SJSA1 (cell line): Measurements from ENCODE around the gene YPEL1. TPM values are rescaled to one million over a fixed set of nuclear protein-coding genes. Genes with fewer than 3 reads are reported as not detected.

Experiments
- DNase-seq, 2 experiments: peaks; one replicate each; pipeline ENCODE4 v3.0.0-alpha.2; 2015 to 2020; ENCODE audit warnings: low spot score in 2 of 2, low read depth in 1 of 2
- H3K27ac ChIP-seq: fragments of 250-450 bp; sonication (Bioruptor Pico); 2 replicates; pipeline ENCODE4 v1.5.1; 2020; ENCODE audit warnings: mild to moderate bottlenecking, moderate library complexity
- H3K27me3 ChIP-seq: fragments of 250-450 bp; sonication (Bioruptor Pico); replicated peaks from 2 replicates; pipeline ENCODE4 v1.5.1; 2020; ENCODE audit warnings: mild to moderate bottlenecking, moderate library complexity
- H3K36me3 ChIP-seq: fragments of 250-450 bp; sonication (Bioruptor Pico); 2 replicates; pipeline ENCODE4 v1.5.1; 2020; ENCODE audit warnings: mild to moderate bottlenecking
- H3K4me1 ChIP-seq: fragments of 250-450 bp; sonication (Bioruptor Pico); replicated peaks from 2 replicates; pipeline ENCODE4 v1.6.1; 2021; ENCODE audit warnings: mild to moderate bottlenecking
- H3K4me3 ChIP-seq: fragments of 250-450 bp; sonication (Bioruptor Pico); 2 replicates; pipeline ENCODE4 v1.5.1; 2020; ENCODE audit warnings: mild to moderate bottlenecking
- H3K9me3 ChIP-seq: fragments of 250-450 bp; sonication (Bioruptor Pico); replicated peaks from 2 replicates; pipeline ENCODE4 v1.5.1; 2020; ENCODE audit warnings: mild to moderate bottlenecking
- total RNA-seq: library from RNA; depleted of rRNA; stranded (reverse); fragments of >200 nt; shearing (Covaris generic); gene quantifications from 2 replicates; pipeline ENCODE4 v1.2.3, GENCODE V29; 2014

YPEL1 gene
- total RNA-seq, 1 experiment from 2014 or later, result 1.2 TPM

DNA sequence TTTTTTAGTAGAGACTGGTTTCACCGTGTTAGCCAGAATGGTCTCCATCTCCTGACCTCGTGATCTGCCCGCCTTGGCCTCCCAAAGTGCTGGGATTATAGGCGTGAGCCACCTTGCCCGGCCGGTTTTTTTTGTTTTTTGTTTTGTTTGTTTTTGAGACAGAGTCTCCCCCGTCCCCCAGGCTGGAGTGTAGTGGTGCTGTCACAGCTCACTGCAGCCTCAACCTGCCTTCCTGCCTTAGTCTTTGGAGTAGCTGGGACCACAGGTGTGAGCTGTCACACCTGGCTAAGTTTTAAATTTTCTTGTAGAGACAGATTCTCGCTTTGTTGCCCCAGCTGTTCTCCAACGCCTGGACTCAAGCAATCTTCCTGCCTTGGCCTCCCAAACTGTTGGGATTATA lies 66.6 kb downstream of the YPEL1 start:
- Histone ChIP-seq H3K27me3 (no peaks in the 10 kb centered on the region), H3K4me1 (peaks cover 7% of the 10 kb centered on the region), H3K36me3 (peaks cover 52% of the 10 kb centered on the region), H3K4me3 (no peak overlapping the region), H3K9me3 (no peaks in the 10 kb centered on the region), H3K27ac (no peak overlapping the region)
- no peak for DNase-seq

- H3K4me3 ChIP-seq, result peak overlapping the region; percentile 80
- peak overlapping the region; percentile 77; the same call in 1 of the 2 replicates for H3K27ac ChIP-seq
Measured at GRCh38 chr22:21666786-21667185, 68.8 kb downstream of the YPEL1 start.

GRCh38 chr22:21665047-21665851 lies 70.3 kb downstream of the YPEL1 start:
- DNase-seq, result no peak
- Histone ChIP-seq H3K27me3 (no peaks in the 10 kb centered on the region), H3K9me3 (no peaks in the 10 kb centered on the region), H3K36me3 (peaks cover 15% of the 10 kb centered on the region), H3K27ac (peak overlapping the region; percentile 77; the same call in 1 of the 2 replicates), H3K4me1 (peaks cover 7% of the 10 kb centered on the region), H3K4me3 (peak overlapping the region; percentile 80)

More at GRCh38 chr22:21666786-21667185, 68.8 kb downstream of the YPEL1 start:
- Histone ChIP-seq H3K36me3 (peaks cover 30% of the 10 kb centered on the region), H3K27me3 (no peaks in the 10 kb centered on the region), H3K4me1 (peaks cover 7% of the 10 kb centered on the region), H3K9me3 (no peaks in the 10 kb centered on the region)
- DNase-seq, result no peak

DNA sequence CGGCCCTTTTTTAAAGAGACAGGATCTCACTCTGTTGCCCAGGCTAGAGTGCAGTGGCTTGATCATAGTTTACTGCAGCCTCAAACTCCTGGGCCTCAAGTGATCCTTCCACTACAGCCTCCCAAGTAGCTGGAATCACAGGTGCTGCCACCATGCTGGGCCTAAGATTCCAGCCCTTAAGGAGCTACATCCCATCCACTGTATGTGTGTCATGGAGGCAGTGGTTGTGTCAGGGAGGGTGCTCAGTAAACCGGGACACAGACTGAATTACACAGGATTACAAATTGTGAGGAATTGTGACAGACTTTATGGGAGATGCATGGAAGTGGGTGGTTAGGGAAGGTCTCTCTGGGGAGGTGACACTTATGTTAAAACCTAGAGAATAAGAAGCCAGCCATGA lies 71.9 kb downstream of the YPEL1 start:
- H3K36me3 ChIP-seq, result peaks cover 10% of the 10 kb centered on the region
- H3K9me3 ChIP-seq, result no peaks in the 10 kb centered on the region
- DNase-seq, result no peak
- no peak overlapping the region for H3K4me3 ChIP-seq
- no peaks in the 10 kb centered on the region for H3K27me3 ChIP-seq
- no peak overlapping the region for H3K27ac ChIP-seq
- H3K4me1 ChIP-seq, result peaks cover 7% of the 10 kb centered on the region

GRCh38 chr22:21661991-21662390 lies 73.6 kb downstream of the YPEL1 start:
- no peaks in the 10 kb centered on the region for H3K9me3 ChIP-seq
- no peak overlapping the region for H3K4me3 ChIP-seq
- H3K27ac ChIP-seq, result no peak overlapping the region
- DNase-seq, result no peak
- H3K36me3 ChIP-seq, result peaks cover 6% of the 10 kb centered on the region
- peaks cover 21% of the 10 kb centered on the region for H3K4me1 ChIP-seq
- H3K27me3 ChIP-seq, result no peaks in the 10 kb centered on the region

- no peak for DNase-seq
- no peaks in the 10 kb centered on the region for H3K27me3 ChIP-seq
- H3K4me3 ChIP-seq, result no peak overlapping the region
- peaks cover 2% of the 10 kb centered on the region for H3K36me3 ChIP-seq
- H3K9me3 ChIP-seq, result no peaks in the 10 kb centered on the region
- peaks cover 21% of the 10 kb centered on the region for H3K4me1 ChIP-seq
- no peak overlapping the region for H3K27ac ChIP-seq
Measured at GRCh38 chr22:21660904-21661303, 74.7 kb downstream of the YPEL1 start.

DNA sequence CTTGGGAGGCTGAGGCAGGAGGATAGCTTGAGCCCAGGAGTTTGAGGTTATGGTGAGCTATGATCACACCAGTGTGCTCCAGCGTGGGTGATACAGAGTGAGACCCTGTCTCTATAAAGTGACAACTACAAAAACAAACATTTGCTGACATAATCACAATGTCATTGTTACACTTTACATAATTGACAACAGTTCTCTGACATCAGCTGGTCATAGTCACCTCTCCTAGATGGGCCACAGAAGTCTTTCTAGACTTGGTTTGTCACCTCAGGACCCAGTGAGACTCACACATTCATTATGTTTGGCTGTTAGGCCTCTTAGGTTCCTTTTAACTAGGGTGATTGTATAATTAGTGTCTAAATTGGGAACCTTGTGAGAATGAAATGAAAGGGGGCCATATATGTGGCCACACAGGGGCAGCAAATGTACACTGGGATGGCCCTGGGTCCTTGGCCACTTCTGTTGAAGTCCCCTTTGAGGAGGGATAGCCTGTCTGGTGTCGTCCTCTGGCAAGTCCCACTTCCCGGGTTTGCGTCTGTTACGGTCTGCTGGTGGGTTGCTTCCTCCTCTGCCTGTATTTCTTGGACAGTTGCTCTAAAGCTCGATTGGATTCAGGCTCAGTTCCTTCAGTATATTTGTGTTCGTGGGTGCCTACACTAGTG lies 75.6 kb downstream of the YPEL1 start:
- no peak overlapping the region for H3K27ac ChIP-seq
- H3K4me3 ChIP-seq, result no peak overlapping the region
- DNase-seq, result no peak
- no peaks in the 10 kb centered on the region for H3K27me3 ChIP-seq
- no peaks in the 10 kb centered on the region for H3K9me3 ChIP-seq
- peaks cover 7% of the 10 kb centered on the region for H3K36me3 ChIP-seq
- H3K4me1 ChIP-seq, result peaks cover 14% of the 10 kb centered on the region

- peaks cover 29% of the 10 kb centered on the region for H3K36me3 ChIP-seq
- no peak overlapping the region for H3K27ac ChIP-seq
- peak; percentile 75 to 78 for DNase-seq
- peak overlapping the region; percentile 43 for H3K4me3 ChIP-seq
- H3K4me1 ChIP-seq, result peaks cover 23% of the 10 kb centered on the region
- H3K9me3 ChIP-seq, result no peaks in the 10 kb centered on the region
- no peaks in the 10 kb centered on the region for H3K27me3 ChIP-seq
Measured at GRCh38 chr22:21657360-21658032, 78.1 kb downstream of the YPEL1 start.

GRCh38 chr22:21657020-21657359 lies 78.6 kb downstream of the YPEL1 start:
- no peaks in the 10 kb centered on the region for H3K9me3 ChIP-seq
- H3K4me3 ChIP-seq, result peak overlapping the region; percentile 43
- peaks cover 34% of the 10 kb centered on the region for H3K36me3 ChIP-seq
- H3K27me3 ChIP-seq, result no peaks in the 10 kb centered on the region
- DNase-seq, result no peak
- H3K4me1 ChIP-seq, result peaks cover 23% of the 10 kb centered on the region
- no peak overlapping the region for H3K27ac ChIP-seq

DNA sequence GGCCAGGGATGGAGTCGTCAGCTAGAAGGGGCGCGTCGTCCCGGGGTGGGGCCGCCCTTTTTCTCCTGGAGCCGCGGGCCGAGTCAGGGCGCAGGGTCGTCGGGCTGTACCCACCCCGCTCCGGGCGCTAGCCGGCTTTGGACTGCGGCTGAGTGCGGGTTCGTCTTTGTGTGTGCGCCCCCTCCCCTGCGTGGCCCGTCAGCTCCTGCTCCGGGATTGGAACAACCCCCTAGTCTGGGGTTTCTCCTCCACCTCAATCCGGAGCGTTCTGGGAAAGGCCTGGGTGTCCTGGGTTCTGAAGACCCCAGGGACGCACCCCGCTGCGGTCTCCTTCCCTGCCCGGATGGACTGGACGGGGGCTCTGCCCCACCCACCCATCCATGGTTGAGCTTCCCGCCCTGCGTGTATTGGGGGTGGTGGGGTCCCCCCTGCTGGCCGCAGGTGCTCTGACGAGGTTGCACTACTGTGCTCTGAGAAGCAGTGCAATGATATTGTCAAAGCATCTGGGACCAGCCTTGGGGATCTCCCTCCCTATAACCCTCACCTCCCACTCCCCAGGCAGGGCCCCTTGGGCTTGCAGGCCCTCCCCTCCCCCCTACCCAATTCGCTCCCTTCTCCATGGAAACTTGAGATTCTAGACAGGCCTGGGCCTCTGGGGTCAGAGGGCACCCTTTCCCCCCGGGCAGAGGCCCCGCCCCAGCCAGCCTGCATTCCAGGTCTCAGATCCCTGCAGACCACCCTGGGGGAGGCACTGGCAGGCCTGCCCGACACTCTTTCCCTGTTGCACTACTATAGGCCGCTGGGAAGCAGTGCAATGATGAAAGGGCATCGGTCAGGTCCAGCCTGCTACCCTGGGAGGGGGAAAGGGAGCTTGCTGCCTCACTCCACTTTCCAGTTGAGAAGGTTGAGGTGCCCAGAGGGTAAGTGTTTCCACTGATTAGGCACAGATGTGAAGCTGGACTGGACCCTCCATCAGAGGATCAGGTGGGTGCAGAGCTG lies 82.7 kb downstream of the YPEL1 start:
- Histone ChIP-seq H3K9me3 (no peaks in the 10 kb centered on the region), H3K4me1 (peaks cover 30% of the 10 kb centered on the region), H3K27me3 (no peaks in the 10 kb centered on the region), H3K27ac (peak overlapping the region; percentile 69; the same call in 1 of the 2 replicates), H3K4me3 (peak overlapping the region; percentile 66), H3K36me3 (peaks cover 42% of the 10 kb centered on the region)
- DNase-seq, result no peak

DNA sequence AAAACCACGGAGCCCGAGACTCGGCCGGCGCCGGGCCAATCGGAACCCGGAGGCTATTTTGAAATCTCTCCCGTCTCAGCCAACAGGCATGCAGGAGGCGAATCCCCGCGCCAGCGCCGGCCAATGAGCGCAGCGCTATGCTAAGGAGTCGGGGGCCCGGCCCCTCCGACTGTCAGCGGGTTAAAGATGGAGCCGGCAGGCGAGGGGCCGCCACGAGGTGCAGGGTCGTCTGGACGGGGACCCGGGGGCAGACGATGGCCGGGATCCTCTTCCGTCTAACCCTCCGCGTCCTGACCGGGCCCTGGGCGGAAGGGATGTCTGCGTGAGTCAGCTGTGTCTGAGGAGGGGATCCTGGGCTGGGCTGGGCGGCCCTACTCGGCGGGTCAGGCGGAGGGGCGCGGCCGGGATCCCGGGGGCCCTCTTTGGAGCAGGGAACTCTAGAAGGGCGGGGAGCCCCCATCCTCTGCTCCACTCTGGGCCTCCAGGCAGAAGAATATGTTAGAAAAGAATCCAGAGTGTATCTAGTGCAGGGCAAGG lies 83.5 kb downstream of the YPEL1 start:
- H3K36me3 ChIP-seq, result peaks cover 46% of the 10 kb centered on the region
- H3K4me3 ChIP-seq, result peak overlapping the region; percentile 66
- DNase-seq, result peak; percentile 89 to 93
- H3K27me3 ChIP-seq, result no peaks in the 10 kb centered on the region
- peaks cover 22% of the 10 kb centered on the region for H3K4me1 ChIP-seq
- no peaks in the 10 kb centered on the region for H3K9me3 ChIP-seq
- H3K27ac ChIP-seq, result peak overlapping the region; percentile 69

- Histone ChIP-seq H3K4me1 (peaks cover 21% of the 10 kb centered on the region), H3K9me3 (no peaks in the 10 kb centered on the region), H3K27me3 (no peaks in the 10 kb centered on the region), H3K36me3 (peaks cover 49% of the 10 kb centered on the region), H3K27ac (peak overlapping the region; percentile 69), H3K4me3 (peak overlapping the region; percentile 66)
- no peak for DNase-seq
Measured at GRCh38 chr22:21651521-21652009, 84.0 kb downstream of the YPEL1 start.
